ENCODE measurements around the gene POLR1A. TPM values are rescaled to one million over a fixed set of nuclear protein-coding genes. Genes with fewer than 3 reads are reported as not detected.

The POLR1A gene
- total and polyA plus RNA-seq, 4 donors = 3.2 to 12.3 (median 6.1) TPM

DNA sequence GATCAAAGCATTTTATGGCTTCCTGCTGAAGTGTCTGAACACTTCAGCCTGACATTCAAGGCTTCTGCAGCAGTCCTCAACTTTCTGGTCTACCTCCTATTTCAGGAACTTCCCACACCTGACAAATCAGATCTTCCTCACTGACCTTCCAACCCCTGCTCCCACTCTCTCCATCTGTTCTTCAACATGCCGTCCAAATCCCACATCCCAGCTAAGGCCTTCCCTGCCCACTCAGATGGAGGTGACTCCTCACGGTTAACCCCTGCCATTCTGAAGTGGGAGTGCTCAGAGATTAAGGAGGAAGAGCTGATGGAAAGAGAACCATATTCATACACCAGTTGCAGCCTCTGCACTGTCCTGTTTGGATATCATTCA, 104.8 kb downstream of the POLR1A start:
- Histone ChIP-seq H3K27ac (ENCODE audit: low read depth in 1 of 2, low read length in 2 of 2) (no peak overlapping the region), H3K36me3 (ENCODE audit: control insufficient read depth in 4 of 4, insufficient read depth in 3 of 4, low read depth in 1 of 4, low read length in 3 of 4) (no peaks in the 10 kb centered on the region), H3K4me3 (ENCODE audit: low read depth in 1 of 3, low read length in 3 of 3) (no peak overlapping the region), H3K9ac (ENCODE audit: low read depth in 1 of 2, low read length in 2 of 2) (no peak overlapping the region), H3K4me1 (ENCODE audit: control insufficient read depth in 4 of 4, insufficient read depth in 4 of 4, low read length in 3 of 4) (peaks cover 0 to 9% (median 4%) of the 10 kb centered on the region in 4 donors), H3K9me3 (ENCODE audit: control insufficient read depth in 4 of 4, low read length in 3 of 4) (peaks cover under 1 to 4% (median 3%) of the 10 kb centered on the region in 4 donors), H3K27me3 (ENCODE audit: control insufficient read depth in 4 of 4, insufficient read depth in 4 of 4, low read length in 3 of 4) (no peaks in the 10 kb centered on the region)
- DNase-seq (ENCODE audit: low spot score) = no peak
- no peak for TF ChIP-seq HNF4G (IDR thresholded peaks at IDR 0.05)
- no peak for TF ChIP-seq FOXA2 (IDR thresholded peaks at IDR 0.05)
- no peak for TF ChIP-seq RAD21 (IDR thresholded peaks at IDR 0.05)
- no peak for TF ChIP-seq TAF1 (conservative IDR thresholded peaks at IDR 0.05)
- TF ChIP-seq SP1 (IDR thresholded peaks at IDR 0.05) = no peak
- TF ChIP-seq NR2F2 (IDR thresholded peaks at IDR 0.05) = no peak
- no peak for TF ChIP-seq FOXA1 (IDR thresholded peaks at IDR 0.05)
- no peak for TF ChIP-seq ZBTB33 (IDR thresholded peaks at IDR 0.05)
- TF ChIP-seq, protein P1, sequence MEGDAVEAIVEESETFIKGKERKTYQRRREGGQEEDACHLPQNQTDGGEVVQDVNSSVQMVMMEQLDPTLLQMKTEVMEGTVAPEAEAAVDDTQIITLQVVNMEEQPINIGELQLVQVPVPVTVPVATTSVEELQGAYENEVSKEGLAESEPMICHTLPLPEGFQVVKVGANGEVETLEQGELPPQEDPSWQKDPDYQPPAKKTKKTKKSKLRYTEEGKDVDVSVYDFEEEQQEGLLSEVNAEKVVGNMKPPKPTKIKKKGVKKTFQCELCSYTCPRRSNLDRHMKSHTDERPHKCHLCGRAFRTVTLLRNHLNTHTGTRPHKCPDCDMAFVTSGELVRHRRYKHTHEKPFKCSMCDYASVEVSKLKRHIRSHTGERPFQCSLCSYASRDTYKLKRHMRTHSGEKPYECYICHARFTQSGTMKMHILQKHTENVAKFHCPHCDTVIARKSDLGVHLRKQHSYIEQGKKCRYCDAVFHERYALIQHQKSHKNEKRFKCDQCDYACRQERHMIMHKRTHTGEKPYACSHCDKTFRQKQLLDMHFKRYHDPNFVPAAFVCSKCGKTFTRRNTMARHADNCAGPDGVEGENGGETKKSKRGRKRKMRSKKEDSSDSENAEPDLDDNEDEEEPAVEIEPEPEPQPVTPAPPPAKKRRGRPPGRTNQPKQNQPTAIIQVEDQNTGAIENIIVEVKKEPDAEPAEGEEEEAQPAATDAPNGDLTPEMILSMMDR (IDR thresholded peaks at IDR 0.05; ENCODE audit: low read depth, low read length, missing input control) = no peak
- TF ChIP-seq, protein P2, sequence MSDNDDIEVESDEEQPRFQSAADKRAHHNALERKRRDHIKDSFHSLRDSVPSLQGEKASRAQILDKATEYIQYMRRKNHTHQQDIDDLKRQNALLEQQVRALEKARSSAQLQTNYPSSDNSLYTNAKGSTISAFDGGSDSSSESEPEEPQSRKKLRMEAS (IDR thresholded peaks at IDR 0.05) = no peak
- no peak for TF ChIP-seq HNF4A (conservative IDR thresholded peaks at IDR 0.05)
- no peak for TF ChIP-seq GABPA (IDR thresholded peaks at IDR 0.05 in 1 of 2, conservative IDR thresholded peaks at IDR 0.05 in 1 of 2)
- TF ChIP-seq JUND (IDR thresholded peaks at IDR 0.05) = no peak
- TF ChIP-seq EGR1 (IDR thresholded peaks at IDR 0.05; ENCODE audit: low read depth in 2 of 2) = no peak
- TF ChIP-seq REST (IDR thresholded peaks at IDR 0.05) = no peak
- no peak for TF ChIP-seq ATF3 (IDR thresholded peaks at IDR 0.05)
- TF ChIP-seq YY1 (IDR thresholded peaks at IDR 0.05) = no peak
- TF ChIP-seq RXRA (IDR thresholded peaks at IDR 0.05) = no peak
- WGBS = 87% methylated on average over 2 of the region's 2 CpGs
